IMR-90 (cell line): ENCODE data around the gene LRRC4C. TPM values are rescaled to one million over a fixed set of nuclear protein-coding genes. Genes with fewer than 3 reads are reported as not detected.

Source experiments
- ATAC-seq: fragments of 200-7000 bp; cut with Tn5 transposase; 2 replicates; pipeline ENCODE4 v1.9.1; 2020; ENCODE audit warnings: low read depth, mild to moderate bottlenecking, moderate library complexity
- BruUV-seq: library from RNA; stranded (reverse); fragments of 400-500 nt; replicated peaks from 2 replicates; lab custom pipeline; 2021; lab: Mats Ljungman, UMichigan
- CTCF ChIA-PET: fragments of 300-600 bp; formaldehyde crosslinking; extraction: SDS; loops from one replicate; lab custom pipeline; 2021; ENCODE audit warnings: antibody characterized with exemption; lab: Yijun Ruan, JAX
- POLR2A ChIA-PET: fragments of 300-600 bp; sonication (Branson Sonifier 250); formaldehyde crosslinking; loops from one replicate; lab custom pipeline; 2022; ENCODE audit warnings: antibody characterized with exemption; ENCODE audit not compliant: unreplicated experiment; lab: Charles Lee
- DNase-seq: peaks from one replicate; pipeline ENCODE4 v3.0.0; 2013
- H2AFZ ChIP-seq: replicated peaks from 2 replicates; pipeline ENCODE3; 2013; ENCODE audit warnings: low read length, mild to moderate bottlenecking; ENCODE audit not compliant: poor library complexity
- H2AK5ac ChIP-seq: 2 replicates; pipeline ENCODE4 v1.6.1; 2013; ENCODE audit warnings: low read depth, low read length, inconsistent platforms
- H2AK9ac ChIP-seq: replicated peaks from 2 replicates; pipeline ENCODE3; 2013; ENCODE audit warnings: mild to moderate bottlenecking, low read depth, low read length, moderate library complexity; ENCODE audit not compliant: poor library complexity
- H2BK120ac ChIP-seq: 2 replicates; pipeline ENCODE4 v1.6.1; 2013; ENCODE audit warnings: low read depth, low read length, inconsistent platforms
- H2BK15ac ChIP-seq: 3 replicates; pipeline ENCODE4 v1.6.1; 2013; ENCODE audit warnings: low read depth, low read length, inconsistent platforms
- H2BK20ac ChIP-seq: 2 replicates; pipeline ENCODE4 v1.6.1; 2013; ENCODE audit warnings: low read depth, mild to moderate bottlenecking, inconsistent platforms, low read length, moderate library complexity
- H2BK5ac ChIP-seq: 2 replicates; pipeline ENCODE4 v1.6.1; 2013; ENCODE audit warnings: mild to moderate bottlenecking, low read depth, low read length, inconsistent platforms; ENCODE audit not compliant: poor library complexity, severe bottlenecking
- H3K14ac ChIP-seq: replicated peaks from 2 replicates; pipeline ENCODE4 v1.6.1; 2013; ENCODE audit warnings: low read depth, low read length, inconsistent platforms
- H3K18ac ChIP-seq: 2 replicates; pipeline ENCODE4 v1.6.1; 2013; ENCODE audit warnings: low read depth, low read length, control low read depth
- H3K23ac ChIP-seq: 2 replicates; pipeline ENCODE4 v1.6.1; 2013; ENCODE audit warnings: low read depth, low read length, inconsistent platforms
- H3K27ac ChIP-seq: 2 replicates; pipeline ENCODE4 v1.5.1; 2013; ENCODE audit warnings: mild to moderate bottlenecking, control low read depth, low read length; ENCODE audit not compliant: insufficient read depth
- H3K27me3 ChIP-seq: 2 replicates; pipeline ENCODE4 v1.6.1; 2013; ENCODE audit warnings: low read length; ENCODE audit not compliant: control insufficient read depth, insufficient read depth
- H3K36me3 ChIP-seq: 2 replicates; pipeline ENCODE4 v1.6.1; 2013; ENCODE audit warnings: low read length, mixed read lengths; ENCODE audit not compliant: control insufficient read depth, insufficient read depth
- H3K4ac ChIP-seq: 2 replicates; pipeline ENCODE4 v1.6.1; 2013; ENCODE audit warnings: low read depth, low read length, inconsistent platforms
- H3K4me1 ChIP-seq: 2 replicates; pipeline ENCODE4 v1.6.1; 2013; ENCODE audit warnings: low read length, mixed read lengths; ENCODE audit not compliant: control insufficient read depth, insufficient read depth
- H3K4me2 ChIP-seq: 2 replicates; pipeline ENCODE4 v1.6.1; 2013; ENCODE audit warnings: low read depth, mild to moderate bottlenecking, control low read depth, low read length, moderate library complexity
- H3K4me3 ChIP-seq: 2 replicates; pipeline ENCODE4 v1.5.1; 2013; ENCODE audit warnings: low read depth, mild to moderate bottlenecking, control low read depth, low read length, moderate library complexity; ENCODE audit not compliant: insufficient read depth
- H3K56ac ChIP-seq: 2 replicates; pipeline ENCODE4 v1.6.1; 2013; ENCODE audit warnings: low read length, inconsistent platforms; ENCODE audit not compliant: insufficient read depth; ENCODE audit errors: extremely low read depth
- H3K79me1 ChIP-seq, 2 experiments: 2 replicates each; pipeline ENCODE4 v1.6.1; 2013; ENCODE audit warnings: low read length in 2 of 2, inconsistent platforms in 1 of 2, low read depth in 1 of 2
- H3K9ac ChIP-seq: 2 replicates; pipeline ENCODE4 v1.6.1; 2013; ENCODE audit warnings: low read depth, low read length, control low read depth
- H3K9me1 ChIP-seq: 2 replicates; pipeline ENCODE4 v1.6.1; 2013; ENCODE audit warnings: low read length, inconsistent platforms; ENCODE audit not compliant: insufficient read depth
- H3K9me3 ChIP-seq: 2 replicates; pipeline ENCODE4 v1.6.1; 2013; ENCODE audit warnings: low read length; ENCODE audit not compliant: control insufficient read depth, insufficient read depth
- H4K20me1 ChIP-seq: 2 replicates; pipeline ENCODE4 v1.6.1; 2013; ENCODE audit warnings: low read length, inconsistent platforms; ENCODE audit not compliant: insufficient read depth
- H4K5ac ChIP-seq: 2 replicates; pipeline ENCODE4 v1.6.1; 2013; ENCODE audit warnings: mild to moderate bottlenecking, low read depth, low read length, control low read depth
- H4K8ac ChIP-seq, 2 experiments: 2 replicates each; pipeline ENCODE4 v1.6.1; 2013; ENCODE audit warnings: low read depth in 2 of 2, low read length in 2 of 2, control low read depth in 1 of 2, inconsistent platforms in 1 of 2
- H4K91ac ChIP-seq: 2 replicates; pipeline ENCODE4 v1.6.1; 2013; ENCODE audit warnings: low read depth, low read length, inconsistent platforms; ENCODE audit not compliant: insufficient read depth
- CEBPB ChIP-seq: IDR thresholded peaks from 2 replicates; pipeline ENCODE4 v1.6.1; 2012; ENCODE audit warnings: low read depth, low read length, improper control_type of control experiment
- FOS ChIP-seq: fragments of 150-350 bp; IDR thresholded peaks from 2 replicates; pipeline ENCODE4 v1.6.1; 2016; ENCODE audit warnings: low read depth, low read length
- MXI1 ChIP-seq: IDR thresholded peaks from 2 replicates; pipeline ENCODE4 v1.6.1; 2012; ENCODE audit warnings: low read depth, mild to moderate bottlenecking, low read length, moderate library complexity, borderline replicate concordance
- NFE2L2 ChIP-seq: fragments of 150-350 bp; IDR thresholded peaks from 2 replicates; pipeline ENCODE4 v1.6.1; 2016; ENCODE audit warnings: low read depth, mild to moderate bottlenecking, low read length
- POLR2A ChIP-seq: IDR thresholded peaks from 2 replicates; pipeline ENCODE4 v1.6.1; 2012; ENCODE audit warnings: mild to moderate bottlenecking, low read depth, low read length
- RFX5 ChIP-seq: IDR thresholded peaks from 2 replicates; pipeline ENCODE4 v1.8.0; 2012; ENCODE audit warnings: low read depth, mild to moderate bottlenecking, low read length, moderate library complexity
- WGBS, 2 experiments: methylation state at CpG; one replicate each; pipeline versions ENCODE4 v1.1.5 to v1.1.7; 2013; ENCODE audit warnings: missing lambda C conversion rate in 2 of 2; ENCODE audit not compliant: insufficient read length in 1 of 2; ENCODE audit errors: extremely low coverage in 2 of 2; 5-methylcytosine and 5-hydroxymethylcytosine counted together
- dilution Hi-C: fragments of 300-500 bp; cut with HindIII; formaldehyde crosslinking; loops from one replicate; pipeline ENCODE4 v1.14.3; 2018; ENCODE audit warnings: low sequenced_read_pairs; ENCODE audit not compliant: unreplicated experiment
- in situ Hi-C: fragments of 300-500 bp; cut with MboI; formaldehyde crosslinking; loops from 3 replicates; pipeline ENCODE4 v1.14.3; 2019; ENCODE audit warnings: low sequenced_read_pairs, inconsistent platforms, mixed read lengths
- intact Hi-C: fragments of 100-400 bp; cut with micrococcal nuclease; formaldehyde crosslinking; loops from 2 replicates; pipeline ENCODE4 v1.10.0; 2022
- polyA plus RNA-seq, 3 experiments: library from polyadenylated mRNA; depleted of rRNA; stranded (reverse); fragments of >200 nt; gene quantifications; 2 replicates each; pipeline ENCODE4 v1.2.3, GENCODE V29; 2012; ENCODE audit warnings: low replicate concordance in 1 of 3
- total RNA-seq: library from RNA; depleted of rRNA; stranded (reverse); fragments of >200 nt; gene quantifications from 2 replicates; pipeline ENCODE4 v1.2.3, GENCODE V29; 2012
- TF ChIP-seq, protein P1 (sequence below): fragments of 150-350 bp; IDR thresholded peaks from 2 replicates; pipeline ENCODE4 v1.6.1; 2016; ENCODE audit warnings: low read depth, mild to moderate bottlenecking, low read length, moderate library complexity, borderline replicate concordance
- TF ChIP-seq, protein P2 (sequence below): fragments of 150-350 bp; IDR thresholded peaks from 2 replicates; pipeline ENCODE4 v1.6.1; 2017; ENCODE audit warnings: mild to moderate bottlenecking, antibody characterized with exemption, low read length, low read depth
- TF ChIP-seq, protein P3 (sequence below): conservative IDR thresholded peaks from 2 replicates; pipeline ENCODE4 v1.5.1; 2012; ENCODE audit warnings: mild to moderate bottlenecking, low read depth, low read length, improper control_type of control experiment

The LRRC4C gene
- total and polyA plus RNA-seq, 2 of the 4 experiments (the other 2 are of a cell fraction): under 0.01 to 0.03 TPM

DNA sequence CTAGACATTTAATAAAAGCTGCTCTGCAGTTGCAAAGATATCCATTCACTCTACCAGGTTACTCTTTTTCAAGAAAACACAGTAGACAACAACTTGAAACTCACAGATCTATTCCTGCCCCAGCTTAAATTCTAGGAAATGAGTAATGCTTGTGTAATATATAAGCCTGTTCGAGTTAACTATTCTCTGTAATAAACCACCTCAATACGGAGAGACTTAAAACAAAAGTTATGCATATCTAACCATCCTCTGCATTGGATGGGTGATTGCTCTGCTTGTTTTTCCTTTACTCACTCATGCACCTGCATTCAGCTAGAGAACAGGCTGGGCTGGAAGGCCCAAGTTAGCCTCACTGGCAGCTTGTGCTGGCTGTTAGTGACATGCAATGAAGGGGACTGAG is 13.3 kb downstream of the LRRC4C start:
- Histone ChIP-seq H2BK5ac (no peak overlapping the region), H3K79me1 (no peaks in the 10 kb centered on the region), H3K9me1 (no peaks in the 10 kb centered on the region), H4K8ac (no peak overlapping the region), H3K27me3 (no peaks in the 10 kb centered on the region), H2BK120ac (no peak overlapping the region), H4K91ac (no peak overlapping the region), H3K23ac (no peak overlapping the region), H3K4me3 (no peak overlapping the region), H3K27ac (no peak overlapping the region), H2AK5ac (no peak overlapping the region), H3K14ac (no peak overlapping the region), H3K9me3 (0 out of 2 replicates have a peak, but pooled peaks cover 2% of the 10 kb centered on the region), H4K5ac (no peak overlapping the region), H4K20me1 (no peaks in the 10 kb centered on the region), H3K56ac (no peak overlapping the region), H3K4me2 (no peak overlapping the region), H3K36me3 (no peaks in the 10 kb centered on the region), H3K4me1 (no peaks in the 10 kb centered on the region), H2BK15ac (no peak overlapping the region), H2AFZ (no peak overlapping the region), H3K4ac (no peak overlapping the region), H2BK20ac (no peak overlapping the region), H3K9ac (no peak overlapping the region), H3K18ac (no peak overlapping the region), H2AK9ac (no peak overlapping the region)
- dilution Hi-C loops (no loop called here), intact Hi-C loops (no loop called here), in situ Hi-C loops (no loop called here)
- TF ChIP-seq POLR2A (no peak), CEBPB (no peak), MXI1 (no peak), NFE2L2 (no peak), RFX5 (no peak), FOS (no peak)
- TF ChIP-seq, protein P1, sequence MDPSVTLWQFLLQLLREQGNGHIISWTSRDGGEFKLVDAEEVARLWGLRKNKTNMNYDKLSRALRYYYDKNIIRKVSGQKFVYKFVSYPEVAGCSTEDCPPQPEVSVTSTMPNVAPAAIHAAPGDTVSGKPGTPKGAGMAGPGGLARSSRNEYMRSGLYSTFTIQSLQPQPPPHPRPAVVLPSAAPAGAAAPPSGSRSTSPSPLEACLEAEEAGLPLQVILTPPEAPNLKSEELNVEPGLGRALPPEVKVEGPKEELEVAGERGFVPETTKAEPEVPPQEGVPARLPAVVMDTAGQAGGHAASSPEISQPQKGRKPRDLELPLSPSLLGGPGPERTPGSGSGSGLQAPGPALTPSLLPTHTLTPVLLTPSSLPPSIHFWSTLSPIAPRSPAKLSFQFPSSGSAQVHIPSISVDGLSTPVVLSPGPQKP: no peak
- TF ChIP-seq, protein P2, sequence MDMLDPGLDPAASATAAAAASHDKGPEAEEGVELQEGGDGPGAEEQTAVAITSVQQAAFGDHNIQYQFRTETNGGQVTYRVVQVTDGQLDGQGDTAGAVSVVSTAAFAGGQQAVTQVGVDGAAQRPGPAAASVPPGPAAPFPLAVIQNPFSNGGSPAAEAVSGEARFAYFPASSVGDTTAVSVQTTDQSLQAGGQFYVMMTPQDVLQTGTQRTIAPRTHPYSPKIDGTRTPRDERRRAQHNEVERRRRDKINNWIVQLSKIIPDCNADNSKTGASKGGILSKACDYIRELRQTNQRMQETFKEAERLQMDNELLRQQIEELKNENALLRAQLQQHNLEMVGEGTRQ: no peak
- TF ChIP-seq, protein P3, sequence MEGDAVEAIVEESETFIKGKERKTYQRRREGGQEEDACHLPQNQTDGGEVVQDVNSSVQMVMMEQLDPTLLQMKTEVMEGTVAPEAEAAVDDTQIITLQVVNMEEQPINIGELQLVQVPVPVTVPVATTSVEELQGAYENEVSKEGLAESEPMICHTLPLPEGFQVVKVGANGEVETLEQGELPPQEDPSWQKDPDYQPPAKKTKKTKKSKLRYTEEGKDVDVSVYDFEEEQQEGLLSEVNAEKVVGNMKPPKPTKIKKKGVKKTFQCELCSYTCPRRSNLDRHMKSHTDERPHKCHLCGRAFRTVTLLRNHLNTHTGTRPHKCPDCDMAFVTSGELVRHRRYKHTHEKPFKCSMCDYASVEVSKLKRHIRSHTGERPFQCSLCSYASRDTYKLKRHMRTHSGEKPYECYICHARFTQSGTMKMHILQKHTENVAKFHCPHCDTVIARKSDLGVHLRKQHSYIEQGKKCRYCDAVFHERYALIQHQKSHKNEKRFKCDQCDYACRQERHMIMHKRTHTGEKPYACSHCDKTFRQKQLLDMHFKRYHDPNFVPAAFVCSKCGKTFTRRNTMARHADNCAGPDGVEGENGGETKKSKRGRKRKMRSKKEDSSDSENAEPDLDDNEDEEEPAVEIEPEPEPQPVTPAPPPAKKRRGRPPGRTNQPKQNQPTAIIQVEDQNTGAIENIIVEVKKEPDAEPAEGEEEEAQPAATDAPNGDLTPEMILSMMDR: no peak
- DNase-seq (no peak), ATAC-seq (no peak)
- CTCF ChIA-PET: no interaction called here
- WGBS, 2 experiments: no CpG with 5 or more reads among the region's 2 CpGs
- BruUV-seq: no TSS peak
- POLR2A ChIA-PET: no interaction called here
